Lung (tissue), 12 donors: ENCODE measurements around the gene TOPORS. TPM values are rescaled to one million over a fixed set of nuclear protein-coding genes. Genes with fewer than 3 reads are reported as not detected.
A peak's percentile ranks its signal among the peaks of the same experiment; 100 is the strongest.

Source experiments
- ATAC-seq: fragments of 200-7000 bp; cut with Tn5 transposase; one replicate; pipeline ENCODE4 v1.9.1; 2020; ENCODE audit warnings: moderate number of reproducible peaks; ENCODE audit not compliant: insufficient read depth, low FRiP score
- DNase-seq, 3 donors: peaks; one replicate each; pipeline ENCODE4 v3.0.0-alpha.2; 2013 to 2017
- H3K27ac ChIP-seq, 2 donors: one replicate each; pipeline ENCODE4 v1.5.1; 2013; ENCODE audit warnings: mild to moderate bottlenecking in 2 of 2, moderate library complexity in 2 of 2, control low read depth in 1 of 2, inconsistent platforms in 1 of 2, low read depth in 1 of 2, low read length in 1 of 2
- H3K27me3 ChIP-seq, 3 donors: one replicate each; pipeline ENCODE4 v1.5.1; 2013; ENCODE audit warnings: low read length in 2 of 3; ENCODE audit not compliant: control insufficient read depth in 3 of 3, insufficient read depth in 3 of 3
- H3K36me3 ChIP-seq, 4 donors: one replicate each; pipeline ENCODE4 v1.5.1; 2013; ENCODE audit warnings: low read length in 4 of 4, mild to moderate bottlenecking in 1 of 4, moderate library complexity in 1 of 4; ENCODE audit not compliant: control insufficient read depth in 4 of 4, insufficient read depth in 4 of 4
- H3K4me1 ChIP-seq, 5 donors: one replicate each; pipeline ENCODE4 v1.5.1; 2013; ENCODE audit warnings: low read length in 5 of 5, mild to moderate bottlenecking in 2 of 5, moderate library complexity in 1 of 5; ENCODE audit not compliant: control insufficient read depth in 5 of 5, insufficient read depth in 5 of 5
- H3K4me3 ChIP-seq: one replicate; pipeline ENCODE4 v1.5.1; 2013; ENCODE audit warnings: mild to moderate bottlenecking, control low read depth, moderate library complexity
- H3K9ac ChIP-seq, 2 donors: one replicate each; pipeline ENCODE4 v1.5.1; 2013; ENCODE audit warnings: low read length in 2 of 2, control low read depth in 1 of 2; ENCODE audit not compliant: insufficient read depth in 1 of 2
- H3K9me3 ChIP-seq, 4 donors: one replicate each; pipeline ENCODE4 v1.5.1; 2013; ENCODE audit warnings: low read length in 3 of 4, mild to moderate bottlenecking in 1 of 4, moderate library complexity in 1 of 4; ENCODE audit not compliant: control insufficient read depth in 4 of 4, insufficient read depth in 3 of 4
- WGBS, 2 donors: extraction: QIAGEN DNeasy Blood & Tissue Kit; methylation state at CpG; one replicate each; pipeline ENCODE4 v1.1.7; 2013; 5-methylcytosine and 5-hydroxymethylcytosine counted together
- polyA plus RNA-seq, 2 donors: library from polyadenylated mRNA; stranded (reverse); fragments of 200-250 nt; gene quantifications; one replicate each; pipeline ENCODE4 v1.2.1, GENCODE V29; 2013
- total RNA-seq, 2 donors: library from RNA; depleted of rRNA in 1 of 2; stranded (reverse); fragments of >200 nt in 1 of 2; gene quantifications; one replicate each; pipeline ENCODE4 v1.2.1, GENCODE V29; 2014 to 2021
- TF ChIP-seq, protein P1 (sequence below): IDR thresholded peaks from 2 replicates; pipeline ENCODE4 v1.5.1; 2012; ENCODE audit warnings: mild to moderate bottlenecking; ENCODE audit errors: control extremely low read depth, extremely low read depth
- donor health status: control.
- donor health status: control.
- donor health status: Bipolar disorder and iron deficiency.
- donor health status: healthy.
- donor health status: DM: yes; HTN: yes; CAD: no.

The TOPORS gene
- total and polyA plus RNA-seq, 4 donors: 6.3 to 31.4 (median 9.2) TPM

- no peaks in the 10 kb centered on the region for H3K4me1 ChIP-seq
- WGBS, 2 donors: 48% methylated on average over 3 of the region's 3 CpGs
- no peaks in the 10 kb centered on the region for H3K36me3 ChIP-seq
- no peak for ATAC-seq
- H3K4me3 ChIP-seq: no peak overlapping the region
- no peak overlapping the region for H3K9ac ChIP-seq
- H3K27ac ChIP-seq: no peak overlapping the region
- H3K9me3 ChIP-seq: no peaks in the 10 kb centered on the region
- H3K27me3 ChIP-seq: peaks cover 0 to 9% (median 0%) of the 10 kb centered on the region in 3 donors
- TF ChIP-seq, protein P1, sequence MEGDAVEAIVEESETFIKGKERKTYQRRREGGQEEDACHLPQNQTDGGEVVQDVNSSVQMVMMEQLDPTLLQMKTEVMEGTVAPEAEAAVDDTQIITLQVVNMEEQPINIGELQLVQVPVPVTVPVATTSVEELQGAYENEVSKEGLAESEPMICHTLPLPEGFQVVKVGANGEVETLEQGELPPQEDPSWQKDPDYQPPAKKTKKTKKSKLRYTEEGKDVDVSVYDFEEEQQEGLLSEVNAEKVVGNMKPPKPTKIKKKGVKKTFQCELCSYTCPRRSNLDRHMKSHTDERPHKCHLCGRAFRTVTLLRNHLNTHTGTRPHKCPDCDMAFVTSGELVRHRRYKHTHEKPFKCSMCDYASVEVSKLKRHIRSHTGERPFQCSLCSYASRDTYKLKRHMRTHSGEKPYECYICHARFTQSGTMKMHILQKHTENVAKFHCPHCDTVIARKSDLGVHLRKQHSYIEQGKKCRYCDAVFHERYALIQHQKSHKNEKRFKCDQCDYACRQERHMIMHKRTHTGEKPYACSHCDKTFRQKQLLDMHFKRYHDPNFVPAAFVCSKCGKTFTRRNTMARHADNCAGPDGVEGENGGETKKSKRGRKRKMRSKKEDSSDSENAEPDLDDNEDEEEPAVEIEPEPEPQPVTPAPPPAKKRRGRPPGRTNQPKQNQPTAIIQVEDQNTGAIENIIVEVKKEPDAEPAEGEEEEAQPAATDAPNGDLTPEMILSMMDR: peak; percentile 5
- peak; percentile 23 to 71 (median 62) for DNase-seq
Observed at GRCh38 chr9:32581512-32582143, 29.2 kb upstream of the TOPORS start.

- Histone ChIP-seq H3K4me3 (no peak overlapping the region), H3K27ac (no peak overlapping the region), H3K4me1 (no peaks in the 10 kb centered on the region), H3K9me3 (no peaks in the 10 kb centered on the region), H3K36me3 (no peaks in the 10 kb centered on the region), H3K9ac (no peak overlapping the region), H3K27me3 (peaks cover 0 to 10% (median 0%) of the 10 kb centered on the region in 3 donors)
- 20 to 21% methylated on average over 3 of the region's 3 CpGs for WGBS, 2 donors
- ATAC-seq (no peak), DNase-seq (no peak)
- TF ChIP-seq, protein P1: no peak
Observed at GRCh38 chr9:32580631-32581300, 28.4 kb upstream of the TOPORS start.

- no peak overlapping the region for H3K27ac ChIP-seq
- H3K4me1 ChIP-seq: no peaks in the 10 kb centered on the region
- no peaks in the 10 kb centered on the region for H3K36me3 ChIP-seq
- ATAC-seq: peak; percentile 69
- no peak overlapping the region for H3K4me3 ChIP-seq
- H3K27me3 ChIP-seq: peaks cover 0 to 10% (median 0%) of the 10 kb centered on the region in 3 donors
- 21% methylated on average over 4 of the region's 4 CpGs for WGBS, 2 donors
- no peak overlapping the region for H3K9ac ChIP-seq
- H3K9me3 ChIP-seq: no peaks in the 10 kb centered on the region
- TF ChIP-seq, protein P1: peak; percentile 77
- DNase-seq: peak; percentile 60 to 67 (median 64)
Observed at GRCh38 chr9:32579706-32580331, 27.4 kb upstream of the TOPORS start.
